ENCODE data around the gene ACOX2. TPM values are rescaled to one million over a fixed set of nuclear protein-coding genes. Genes with fewer than 3 reads are reported as not detected.

ACOX2 gene
- total RNA-seq, 1 experiment from 2014 or later: 14.4 TPM

DNA sequence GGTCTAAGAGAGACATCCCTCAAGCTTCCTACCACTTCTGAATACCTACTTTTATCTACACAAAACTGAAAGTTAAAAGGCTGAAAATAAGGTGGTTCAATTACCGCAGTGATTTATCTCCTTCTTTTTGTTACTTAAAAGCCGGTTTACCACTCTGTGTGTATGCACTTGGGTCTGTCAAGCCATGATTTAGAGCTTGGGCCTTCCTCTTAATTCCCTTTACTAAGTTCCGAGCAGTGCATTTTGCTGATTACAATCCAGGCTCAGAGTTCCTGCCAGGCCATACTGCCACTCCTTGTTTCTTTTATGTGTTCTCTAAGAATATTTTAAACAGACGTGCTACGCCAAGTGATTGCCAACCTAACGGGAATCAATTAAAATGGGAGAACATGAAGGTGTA is 28.6 kb downstream of the ACOX2 start:
- Mint-ChIP-seq H3K4me1 (ENCODE audit: insufficient read depth, unreplicated experiment) (no peaks in the 10 kb centered on the region), H3K27ac (ENCODE audit: low read depth, unreplicated experiment) (no peak overlapping the region)

DNA sequence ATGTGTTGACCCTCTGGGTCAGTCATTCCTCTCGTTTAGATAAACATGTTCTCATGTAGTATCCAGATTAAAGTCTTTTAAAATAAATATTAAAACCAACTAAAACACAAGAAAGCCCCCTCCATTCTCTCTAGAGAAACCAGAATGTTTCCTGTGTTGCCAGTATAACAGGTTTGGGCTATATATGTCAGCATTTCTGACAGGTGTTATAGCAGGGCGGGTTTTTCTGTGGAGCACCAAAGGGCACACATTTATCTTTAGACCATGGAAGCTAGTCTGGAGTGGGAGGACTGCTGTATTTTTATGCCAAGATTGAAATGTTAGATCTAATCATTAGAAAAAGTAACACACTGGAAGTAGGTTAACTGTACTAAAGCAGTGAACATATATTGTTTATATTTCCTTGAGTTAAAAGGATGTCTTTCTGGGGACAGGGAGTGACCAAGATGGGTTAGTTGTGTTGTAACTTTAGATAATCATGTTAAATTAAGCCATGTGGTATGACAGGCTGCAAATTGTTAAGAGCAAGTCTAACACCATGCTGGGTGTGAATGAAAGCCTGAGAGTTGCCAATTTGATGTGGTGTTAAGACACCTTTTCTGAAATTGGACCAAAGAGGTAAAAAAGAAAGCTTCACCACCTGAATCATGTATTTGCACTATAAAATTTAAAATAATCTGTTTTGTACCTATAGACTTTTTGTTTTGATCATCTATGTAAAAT is 29.5 kb downstream of the ACOX2 start:
- Mint-ChIP-seq H3K4me1 (ENCODE audit: insufficient read depth, unreplicated experiment) (no peaks in the 10 kb centered on the region), H3K36me3 (ENCODE audit: insufficient read depth, unreplicated experiment) (peaks cover 19% of the 10 kb centered on the region), H3K27me3 (ENCODE audit: insufficient read depth, unreplicated experiment) (no peaks in the 10 kb centered on the region), H3K4me3 (ENCODE audit: unreplicated experiment) (no peak overlapping the region), H3K27ac (ENCODE audit: low read depth, unreplicated experiment) (no peak overlapping the region), H3K9me3 (ENCODE audit: unreplicated experiment) (no peaks in the 10 kb centered on the region)
- no peak for DNase-seq (ENCODE audit: unreplicated experiment)
- intact Hi-C loops (cut with micrococcal nuclease): no loop called here
- ChIA-PET CTCF (interaction anchor here (0.5 to 0.7 kb wide), 2 partner anchors 21 to 61 kb away, joined by 3 read pairs; no protein-coding TSS in a partner anchor), POLR2A (no interaction called here)
- TF ChIP-seq, protein P1, sequence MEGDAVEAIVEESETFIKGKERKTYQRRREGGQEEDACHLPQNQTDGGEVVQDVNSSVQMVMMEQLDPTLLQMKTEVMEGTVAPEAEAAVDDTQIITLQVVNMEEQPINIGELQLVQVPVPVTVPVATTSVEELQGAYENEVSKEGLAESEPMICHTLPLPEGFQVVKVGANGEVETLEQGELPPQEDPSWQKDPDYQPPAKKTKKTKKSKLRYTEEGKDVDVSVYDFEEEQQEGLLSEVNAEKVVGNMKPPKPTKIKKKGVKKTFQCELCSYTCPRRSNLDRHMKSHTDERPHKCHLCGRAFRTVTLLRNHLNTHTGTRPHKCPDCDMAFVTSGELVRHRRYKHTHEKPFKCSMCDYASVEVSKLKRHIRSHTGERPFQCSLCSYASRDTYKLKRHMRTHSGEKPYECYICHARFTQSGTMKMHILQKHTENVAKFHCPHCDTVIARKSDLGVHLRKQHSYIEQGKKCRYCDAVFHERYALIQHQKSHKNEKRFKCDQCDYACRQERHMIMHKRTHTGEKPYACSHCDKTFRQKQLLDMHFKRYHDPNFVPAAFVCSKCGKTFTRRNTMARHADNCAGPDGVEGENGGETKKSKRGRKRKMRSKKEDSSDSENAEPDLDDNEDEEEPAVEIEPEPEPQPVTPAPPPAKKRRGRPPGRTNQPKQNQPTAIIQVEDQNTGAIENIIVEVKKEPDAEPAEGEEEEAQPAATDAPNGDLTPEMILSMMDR (IDR thresholded peaks at IDR 0.05; ENCODE audit: unreplicated experiment): no peak
- no TSS peak for BruUV-seq (replicated peaks)

More for the DNA sequence above, 28.6 kb downstream of the ACOX2 start:
- no peak for DNase-seq (ENCODE audit: unreplicated experiment)
- POLR2A ChIA-PET: no interaction called here
- BruUV-seq (replicated peaks): no TSS peak
- H3K27me3 Mint-ChIP-seq (ENCODE audit: insufficient read depth, unreplicated experiment): no peaks in the 10 kb centered on the region
- intact Hi-C loops (cut with micrococcal nuclease): no loop called here
- H3K36me3 Mint-ChIP-seq (ENCODE audit: insufficient read depth, unreplicated experiment): peaks cover 10% of the 10 kb centered on the region
- H3K9me3 Mint-ChIP-seq (ENCODE audit: unreplicated experiment): no peaks in the 10 kb centered on the region
- TF ChIP-seq, protein P1 (IDR thresholded peaks at IDR 0.05; ENCODE audit: unreplicated experiment): no peak
- CTCF ChIA-PET: interaction anchor here (0.7 kb wide), 2 partner anchors 20 kb away, joined by 3 read pairs; no protein-coding TSS in a partner anchor
- no peak overlapping the region for H3K4me3 Mint-ChIP-seq (ENCODE audit: unreplicated experiment)

DNA sequence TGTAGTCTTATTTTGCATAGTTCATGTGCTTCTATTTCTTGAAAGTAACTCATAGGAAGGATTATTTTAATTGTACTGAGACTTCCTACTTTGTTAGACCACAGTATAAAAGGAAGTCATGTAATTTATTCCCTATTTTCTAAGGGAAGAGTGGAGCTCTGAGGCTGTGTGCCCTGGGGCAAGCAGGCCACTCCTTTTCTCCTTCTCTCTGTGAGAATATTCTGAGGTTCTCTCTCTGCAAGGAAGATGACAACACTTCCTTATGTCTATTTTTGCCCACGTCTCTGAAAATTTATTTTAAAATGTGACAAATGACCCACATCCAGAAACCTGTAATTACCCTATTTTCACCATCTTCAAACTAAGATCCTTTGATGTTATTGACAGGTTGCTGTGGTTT is 34.1 kb downstream of the ACOX2 start:
- Mint-ChIP-seq H3K27me3 (ENCODE audit: insufficient read depth, unreplicated experiment) (no peaks in the 10 kb centered on the region), H3K9me3 (ENCODE audit: unreplicated experiment) (no peaks in the 10 kb centered on the region), H3K36me3 (ENCODE audit: insufficient read depth, unreplicated experiment) (peaks cover 44% of the 10 kb centered on the region), H3K4me3 (ENCODE audit: unreplicated experiment) (no peak overlapping the region), H3K4me1 (ENCODE audit: insufficient read depth, unreplicated experiment) (no peaks in the 10 kb centered on the region), H3K27ac (ENCODE audit: low read depth, unreplicated experiment) (no peak overlapping the region)
- intact Hi-C loops (cut with micrococcal nuclease): no loop called here
- DNase-seq (ENCODE audit: unreplicated experiment): no peak
- CTCF ChIA-PET: interaction anchor here (1.3 kb wide), 1 partner anchor 29 kb away, joined by 3 read pairs; no protein-coding TSS in a partner anchor
- no TSS peak for BruUV-seq (replicated peaks)
- TF ChIP-seq, protein P1 (IDR thresholded peaks at IDR 0.05; ENCODE audit: unreplicated experiment): no peak
- POLR2A ChIA-PET: interaction anchor here (0.6 to 1.0 kb wide), 3 partner anchors 10 to 170 kb away, joined by 3 to 4 read pairs (median 3); no protein-coding TSS in a partner anchor

DNA sequence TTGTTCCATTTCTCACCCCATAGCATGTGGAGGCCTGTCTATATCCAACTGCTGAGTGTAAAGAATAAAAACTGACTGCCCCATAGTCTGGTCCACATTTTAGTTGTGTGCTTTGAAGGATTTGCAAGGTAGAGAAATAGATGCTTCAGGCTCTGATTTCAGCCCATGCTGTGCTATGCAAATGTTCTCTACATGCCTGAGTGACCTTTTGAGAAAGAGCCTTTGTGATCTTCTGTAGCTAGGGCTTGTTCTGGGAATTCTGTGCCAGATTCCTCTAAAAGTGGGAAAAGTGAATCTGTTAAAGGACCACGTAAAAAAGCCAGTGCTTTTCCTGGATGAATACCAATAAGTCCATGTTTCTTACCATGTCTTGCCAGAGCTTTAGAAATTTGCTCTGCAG is 39.9 kb downstream of the ACOX2 start:
- Mint-ChIP-seq H3K27ac (ENCODE audit: low read depth, unreplicated experiment) (no peak overlapping the region), H3K27me3 (ENCODE audit: insufficient read depth, unreplicated experiment) (no peaks in the 10 kb centered on the region), H3K4me3 (ENCODE audit: unreplicated experiment) (no peak overlapping the region), H3K4me1 (ENCODE audit: insufficient read depth, unreplicated experiment) (peaks cover 24% of the 10 kb centered on the region), H3K36me3 (ENCODE audit: insufficient read depth, unreplicated experiment) (peaks cover 26% of the 10 kb centered on the region), H3K9me3 (ENCODE audit: unreplicated experiment) (no peaks in the 10 kb centered on the region)
- ChIA-PET CTCF (interaction anchor here (0.6 to 1.7 kb wide), 9 partner anchors 27 to 1360 kb away, joined by 3 to 5 read pairs (median 4); no protein-coding TSS in a partner anchor), POLR2A (interaction anchor here (0.8 to 7.6 kb wide), 4 partner anchors 26 to 64 kb away, joined by 3 to 54 read pairs (median 4); no protein-coding TSS in a partner anchor)
- DNase-seq (ENCODE audit: unreplicated experiment): no peak
- intact Hi-C loops (cut with micrococcal nuclease): no loop called here
- TF ChIP-seq, protein P1 (IDR thresholded peaks at IDR 0.05; ENCODE audit: unreplicated experiment): no peak
- no TSS peak for BruUV-seq (replicated peaks)

All from MCF 10A (cell line).